ENCODE measurements around the gene MDGA2.

MDGA2 gene

GRCh38 chr14:47471075-47471474, 204.3 kb downstream of the MDGA2 start:
- DNase-seq: no peak

DNA sequence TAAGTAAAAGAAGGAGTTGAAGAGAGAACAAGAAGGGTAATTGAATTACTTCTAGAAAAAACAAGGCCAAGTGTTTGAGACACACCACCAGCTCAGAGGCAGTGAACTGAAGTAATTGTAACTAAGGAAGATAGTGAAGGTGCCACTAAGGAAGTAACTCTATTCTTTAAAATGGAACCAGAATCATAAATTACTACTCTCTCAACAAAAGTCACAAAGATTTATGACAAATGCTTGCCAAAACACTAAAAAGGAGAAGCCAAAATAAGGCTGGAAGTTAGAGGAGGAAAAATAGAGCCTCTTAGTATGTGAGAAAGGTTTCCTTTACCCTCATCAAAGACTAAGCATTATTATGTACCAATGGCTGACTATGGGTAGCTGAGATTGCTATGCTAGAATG, 208.5 kb downstream of the MDGA2 start:
- DNase-seq: no peak

DNA sequence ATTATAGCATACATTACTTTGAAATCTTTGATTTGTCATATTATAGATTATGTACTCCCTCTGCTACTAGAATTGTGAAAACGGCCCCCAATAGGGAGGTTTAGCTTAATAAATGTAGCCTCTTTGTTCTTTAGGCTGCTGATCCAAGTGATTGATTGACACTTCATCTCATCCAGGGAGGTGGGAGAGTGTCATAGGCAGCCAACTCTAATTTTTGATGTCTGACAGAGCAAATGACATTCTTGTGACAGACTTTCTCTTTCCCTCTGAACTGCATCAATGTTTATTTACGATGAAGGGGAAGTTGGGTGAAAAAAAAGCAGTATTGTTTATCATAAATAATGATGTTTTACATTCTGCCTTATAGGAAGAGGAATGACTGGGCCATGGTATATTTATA, 221.4 kb downstream of the MDGA2 start:
- DNase-seq: no peak

DNA sequence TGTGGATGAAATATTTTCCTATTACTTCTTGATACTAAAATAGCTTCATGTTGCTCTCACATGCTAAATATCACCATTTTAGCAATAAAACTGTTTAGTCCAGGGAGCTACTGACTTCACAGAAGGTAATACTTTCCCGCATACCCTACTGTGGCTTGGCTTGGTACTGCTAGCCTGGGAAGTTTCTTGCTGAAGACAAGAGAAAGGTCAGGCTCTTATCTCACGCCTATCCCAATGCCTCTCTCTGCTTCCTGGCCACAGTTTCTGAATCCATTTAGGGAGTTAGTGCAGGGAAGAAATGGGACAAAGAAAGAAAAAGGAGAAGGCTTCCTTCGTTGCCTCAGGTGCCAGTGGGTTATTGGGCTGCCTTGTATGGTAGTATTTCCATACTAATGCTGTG, 228.3 kb downstream of the MDGA2 start:
- no peak for DNase-seq

GRCh38 chr14:47442211-47442610, 233.2 kb downstream of the MDGA2 start:
- DNase-seq: no peak

DNA sequence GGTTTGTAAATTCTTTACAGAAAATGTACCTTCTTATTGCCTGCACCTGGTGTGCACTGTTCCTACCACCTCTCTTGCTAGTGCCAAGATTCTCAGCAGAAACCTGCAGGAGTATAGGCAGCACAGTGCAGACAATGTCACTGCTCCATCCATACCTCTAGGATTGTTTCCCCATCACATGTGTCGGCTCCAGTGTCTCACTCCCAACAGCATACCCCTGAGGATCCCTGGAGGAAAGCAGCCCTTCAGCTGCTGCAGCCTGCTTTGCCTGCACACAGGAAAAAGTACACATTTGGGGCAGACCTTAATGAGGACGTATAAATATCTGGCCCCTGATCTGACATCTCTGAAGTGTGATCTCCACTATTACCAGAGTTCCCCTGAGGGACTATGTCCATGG, 235.5 kb downstream of the MDGA2 start:
- DNase-seq: no peak

- DNase-seq: no peak
Observed at GRCh38 chr14:47438650-47439140, 236.7 kb downstream of the MDGA2 start.

- DNase-seq: no peak
Observed at GRCh38 chr14:47435331-47435965, 240.0 kb downstream of the MDGA2 start.

DNA sequence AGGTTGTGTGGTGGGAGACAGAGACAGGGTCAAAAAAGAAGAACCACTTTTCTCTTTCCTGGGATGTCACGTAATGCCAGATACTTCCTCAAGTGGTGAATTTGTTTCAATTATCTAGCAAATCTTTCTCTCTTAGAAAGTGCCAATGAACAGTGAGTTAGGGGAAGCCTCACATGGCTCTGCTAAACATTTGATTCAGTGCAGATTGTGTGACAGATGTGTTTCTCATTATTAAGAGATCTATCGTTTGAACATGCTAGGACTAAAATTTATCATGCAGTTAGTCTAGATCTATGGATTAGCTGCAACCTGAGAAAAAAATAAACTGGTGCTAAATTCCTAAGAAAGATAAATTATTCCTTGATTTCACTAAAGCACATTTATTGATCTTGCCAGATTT, 247.8 kb downstream of the MDGA2 start:
- DNase-seq: no peak

- DNase-seq: no peak
Observed at GRCh38 chr14:47425302-47425701, 250.1 kb downstream of the MDGA2 start.

- DNase-seq: no peak
Observed at GRCh38 chr14:47422191-47422590, 253.2 kb downstream of the MDGA2 start.

DNA sequence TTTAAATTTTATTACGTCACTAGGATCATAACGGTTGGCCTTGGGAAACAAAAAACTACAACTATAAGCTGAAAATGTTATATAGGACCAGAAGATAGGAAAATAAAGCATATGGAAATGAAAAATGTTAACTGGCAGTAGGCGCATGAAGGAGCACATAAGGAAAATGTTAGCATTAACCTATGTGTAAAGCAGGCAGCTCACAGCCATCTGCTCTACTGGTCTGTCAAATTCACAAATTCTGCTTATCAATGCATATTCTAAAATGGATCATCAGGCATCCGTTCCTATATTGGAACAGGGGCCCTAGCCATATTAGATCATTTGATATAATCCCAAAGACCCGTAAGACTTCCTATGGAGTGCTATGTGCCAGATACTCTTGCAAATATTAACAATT, 263.9 kb downstream of the MDGA2 start:
- DNase-seq: no peak

- DNase-seq: peak; percentile 32
Observed at GRCh38 chr14:47392326-47392725, 283.1 kb downstream of the MDGA2 start.

DNA sequence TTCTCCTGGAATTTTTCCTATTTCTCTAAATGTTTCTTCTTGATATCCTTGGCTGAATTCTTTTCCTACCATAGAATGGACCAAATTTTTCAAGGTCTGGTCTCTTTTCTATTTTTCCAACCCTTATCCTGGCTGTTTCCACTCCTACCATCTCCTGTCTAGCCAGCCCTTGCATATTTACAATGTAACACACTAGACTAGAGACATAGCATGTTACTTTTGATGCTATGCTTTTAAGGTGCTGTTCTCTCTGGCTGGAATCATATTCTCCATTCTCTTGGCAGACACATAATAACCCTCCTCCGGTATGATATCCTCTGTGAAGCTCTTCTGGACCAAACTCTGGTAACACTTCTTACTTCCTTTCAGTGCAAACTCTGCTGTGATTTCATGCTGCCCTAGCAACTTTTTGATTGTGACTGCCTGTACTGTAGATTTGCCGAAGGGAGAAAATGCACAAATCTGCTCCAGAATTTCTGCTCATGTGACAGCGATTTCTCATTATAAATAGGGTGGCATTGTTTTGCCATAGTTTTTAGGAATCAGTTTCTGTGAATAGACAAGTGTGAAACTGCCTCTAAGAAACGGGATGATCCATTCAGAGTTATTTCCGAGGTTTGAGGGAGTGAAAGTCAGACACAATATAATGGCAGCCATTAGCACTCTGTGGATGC, 284.4 kb downstream of the MDGA2 start:
- no peak for DNase-seq

- DNase-seq: no peak
Observed at GRCh38 chr14:47389535-47389934, 285.9 kb downstream of the MDGA2 start.

DNA sequence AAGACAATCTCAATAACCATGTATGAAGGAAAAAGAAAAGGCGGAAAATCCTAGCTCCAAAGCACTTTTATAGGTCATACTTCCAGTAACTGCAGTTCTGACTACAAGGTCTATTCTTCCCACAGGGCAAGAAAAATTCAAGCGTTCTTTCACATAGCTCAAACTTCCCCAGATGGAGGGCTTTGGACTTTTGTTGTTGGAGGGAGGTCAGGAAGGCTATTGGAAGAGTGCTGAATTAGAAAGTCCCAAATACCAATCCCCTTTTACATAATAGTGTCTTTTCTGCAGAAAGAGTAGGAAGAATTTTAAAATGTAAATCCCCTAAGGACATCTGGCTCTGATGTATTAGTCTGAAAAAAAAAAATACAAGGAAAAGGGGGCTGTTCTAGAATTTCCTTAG, 309.4 kb downstream of the MDGA2 start:
- DNase-seq: no peak

DNA sequence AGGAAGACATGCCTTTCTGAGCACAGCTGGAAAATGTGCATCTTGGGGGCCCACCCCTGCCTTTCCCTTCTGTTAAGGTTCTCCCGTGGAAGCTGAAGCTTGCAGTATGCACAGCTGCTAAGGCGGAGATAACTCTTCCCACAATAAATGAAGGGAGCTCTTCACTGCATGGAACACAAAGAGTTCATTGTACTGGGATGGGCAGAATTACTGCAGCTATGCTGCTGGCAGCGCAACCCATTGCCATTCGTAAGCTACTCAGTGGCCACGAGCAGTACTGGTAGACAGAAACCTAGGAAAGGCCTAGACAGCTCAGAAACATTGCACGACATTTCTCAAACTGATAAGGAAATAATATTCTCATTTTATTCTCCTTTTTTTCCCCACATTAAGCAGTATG, 310.2 kb downstream of the MDGA2 start:
- no peak for DNase-seq

DNA sequence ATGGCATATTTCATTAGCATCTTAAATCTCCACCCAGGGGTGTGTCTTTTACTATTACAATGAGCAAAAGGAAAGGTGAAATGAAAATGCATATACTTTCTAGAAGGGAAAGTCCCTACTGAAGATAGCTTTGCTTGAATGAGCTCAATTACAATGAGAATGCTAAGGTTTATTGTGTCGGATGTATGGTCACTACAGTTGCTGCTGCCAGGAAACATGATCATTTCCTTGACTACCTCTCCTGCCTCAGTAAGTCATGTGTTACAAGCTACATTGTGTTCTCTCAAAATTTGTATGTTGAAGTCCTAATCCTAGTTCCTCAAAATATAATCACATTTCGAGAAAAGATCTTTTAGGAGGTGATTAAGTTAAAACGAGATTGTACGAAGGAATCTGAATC, 322.2 kb downstream of the MDGA2 start:
- DNase-seq: no peak

- no peak for DNase-seq
Observed at GRCh38 chr14:47346849-47347248, 328.6 kb downstream of the MDGA2 start.

- DNase-seq: no peak
Observed at GRCh38 chr14:47345016-47345415, 330.4 kb downstream of the MDGA2 start.

DNA sequence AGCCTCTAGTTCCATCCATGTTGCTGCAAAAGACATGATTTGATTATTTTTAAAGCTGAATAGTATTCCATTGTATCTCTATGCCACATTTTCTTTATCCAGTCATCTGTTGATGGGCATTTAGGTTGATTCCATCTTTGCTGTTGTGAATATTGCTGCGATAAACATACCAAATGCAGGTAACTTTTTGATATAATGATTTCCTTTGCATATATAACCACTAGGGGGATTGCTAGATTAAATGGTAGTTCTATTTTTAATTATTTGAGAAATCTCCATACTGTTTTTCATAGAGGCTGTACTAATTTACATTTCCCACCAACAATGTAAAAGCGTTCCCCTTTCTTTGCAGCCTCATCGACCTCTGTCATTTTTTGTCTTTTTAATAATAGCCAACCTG, 342.5 kb downstream of the MDGA2 start:
- DNase-seq: no peak

DNA sequence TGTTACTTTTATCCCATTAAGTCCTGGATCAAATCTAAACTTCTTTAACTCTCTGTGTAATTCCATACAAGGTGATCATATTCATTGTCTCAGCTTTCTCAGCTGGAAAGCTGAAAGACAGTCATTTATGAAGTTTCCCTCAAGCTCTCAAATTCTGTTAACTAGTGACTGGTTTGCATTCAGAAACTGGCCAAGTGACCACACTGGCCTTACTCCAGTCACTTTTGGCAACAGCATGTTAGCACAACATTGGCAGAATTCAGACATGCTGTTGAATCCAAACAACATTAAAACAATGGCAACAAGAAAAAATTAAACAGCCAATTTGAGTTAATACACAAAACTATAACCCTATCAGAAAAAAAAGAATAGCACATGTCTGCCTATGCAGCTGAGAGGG, 343.3 kb downstream of the MDGA2 start:
- DNase-seq: no peak

- DNase-seq: no peak
Observed at GRCh38 chr14:47328376-47328775, 347.0 kb downstream of the MDGA2 start.

DNA sequence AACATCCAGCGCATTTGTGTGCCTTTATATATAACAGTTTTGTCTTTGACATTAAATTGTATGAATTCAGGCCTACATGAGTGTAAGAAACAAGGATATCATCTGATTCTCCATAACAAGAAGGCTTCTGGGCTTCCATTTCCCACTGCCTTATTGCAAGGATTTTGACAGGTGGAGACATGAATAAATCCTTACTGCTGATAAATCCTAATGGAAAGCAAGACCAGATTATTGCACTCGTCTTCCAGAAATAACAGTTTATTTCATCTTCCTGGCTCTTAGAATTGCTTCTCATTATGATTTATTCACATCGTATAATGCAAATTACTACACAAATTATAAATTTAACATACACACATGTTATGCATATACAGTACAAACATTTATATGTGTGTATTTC, 348.1 kb downstream of the MDGA2 start:
- no peak for DNase-seq

DNA sequence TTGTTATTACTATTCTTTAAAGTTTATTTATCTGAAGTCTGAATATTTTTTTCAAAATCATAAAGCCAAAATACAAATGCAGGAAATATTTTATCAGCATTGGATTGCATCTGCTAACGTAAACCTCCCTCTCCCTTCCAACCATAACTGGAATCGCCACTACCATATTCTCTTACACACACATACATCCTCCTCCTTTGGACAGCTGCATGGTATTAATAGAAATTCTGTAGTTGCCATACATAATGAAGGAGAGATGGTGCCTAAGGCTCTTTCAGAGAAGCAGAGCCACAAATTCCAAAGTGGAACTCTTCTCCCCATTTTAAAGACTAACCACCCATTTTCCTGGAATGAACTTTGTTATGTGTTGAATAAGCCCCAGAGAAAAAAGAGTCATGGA, 352.7 kb downstream of the MDGA2 start:
- no peak for DNase-seq

Data from left hindlimb (tissue), 1 donor.